ENCODE data around the gene GUCY2C. TPM values are rescaled to one million over a fixed set of nuclear protein-coding genes. Genes with fewer than 3 reads are reported as not detected.
"Not testable (repeated sequence)": the region's sequence is repeated elsewhere in the genome, so short reads cannot be mapped to it uniquely, and the experiment has no call there.

GUCY2C gene
- total and polyA plus RNA-seq, 10 of the 15 experiments (the other 5 are each of a cell fraction or from before 2014, with no cell fraction given): 0.08 to 0.60 (median 0.17) TPM

DNA sequence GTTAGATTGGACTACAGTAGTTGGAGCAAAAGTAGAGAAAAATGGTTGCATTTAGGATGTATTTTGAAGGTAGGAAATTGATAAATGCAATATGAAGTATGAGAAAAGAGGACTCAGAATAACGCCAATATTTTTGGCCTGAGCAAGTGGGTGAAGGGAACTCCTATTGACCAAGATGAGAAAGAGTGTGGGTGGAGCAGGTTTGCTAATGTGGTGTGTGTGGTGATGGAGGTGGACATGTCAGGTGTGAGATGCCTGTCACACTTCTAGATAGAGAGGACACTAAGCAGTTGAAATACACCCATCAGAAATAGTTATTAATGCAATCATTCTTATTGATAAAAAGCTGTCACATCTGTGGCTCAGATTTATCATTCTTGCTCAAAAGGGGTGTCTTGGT is 7.3 kb downstream of the GUCY2C start:
- SMC1A ChIA-PET (ENCODE audit: uncharacterized antibody, unreplicated experiment): interaction anchor here (1.4 kb wide), 1 partner anchor 27 kb away, joined by 3 read pairs; no protein-coding TSS in a partner anchor

DNA sequence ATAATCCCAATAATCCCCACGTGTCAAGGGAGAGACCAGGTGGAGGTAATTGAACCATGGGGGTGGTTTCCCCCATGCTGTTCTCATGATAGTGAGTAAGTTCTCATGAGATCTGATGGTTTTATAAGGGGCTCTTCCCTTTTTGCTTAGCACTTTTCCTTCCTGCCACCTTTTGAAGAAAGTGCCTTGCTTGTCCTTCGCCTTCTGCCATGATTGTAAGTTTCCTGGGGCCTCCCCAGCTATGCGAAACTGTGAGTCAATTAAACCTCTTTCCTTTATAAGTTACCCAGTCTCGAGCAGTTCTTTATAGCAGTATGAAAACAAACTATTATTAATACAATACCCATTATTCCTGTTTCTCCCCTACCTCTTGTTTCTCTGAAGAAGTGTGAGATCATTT is 14.2 kb downstream of the GUCY2C start:
- H2AFZ ChIP-seq (ENCODE audit: control insufficient read depth, low read depth, low read length); H4K20me1 ChIP-seq (ENCODE audit: control insufficient read depth, insufficient read depth); H3K9me3 ChIP-seq (replicated peaks; ENCODE audit: control insufficient read depth, insufficient read depth, low read length); BruUV-seq (replicated peaks); H3K79me2 ChIP-seq (ENCODE audit: control insufficient read depth, insufficient read depth, low read length); DNase-seq (ENCODE audit: low read depth, low spot score); SMC1A ChIA-PET (ENCODE audit: uncharacterized antibody, unreplicated experiment); in situ Hi-C loops (cut with MboI); H3K27ac ChIP-seq (ENCODE audit: control insufficient read depth, insufficient read depth); H3K4me3 ChIP-seq; H3K27me3 ChIP-seq (replicated peaks in 1 of 2; ENCODE audit: control insufficient read depth in 2 of 2, insufficient read depth in 2 of 2, low read length in 1 of 2); FAIRE-seq; H3K4me1 ChIP-seq (ENCODE audit: control insufficient read depth, insufficient read depth, low read length); intact Hi-C loops (cut with micrococcal nuclease; ENCODE audit: unreplicated experiment); H3K4me2 ChIP-seq (ENCODE audit: control insufficient read depth, insufficient read depth); H3K36me3 ChIP-seq (ENCODE audit: control insufficient read depth in 2 of 2, insufficient read depth in 2 of 2, low read length in 1 of 2); CTCF ChIA-PET; ATAC-seq; POLR2A ChIA-PET; H3K9ac ChIP-seq (ENCODE audit: control insufficient read depth, insufficient read depth, low read length): not testable (repeated sequence)
- RAD21 ChIA-PET (ENCODE audit: unreplicated experiment): interaction anchor here (0.6 kb wide), 1 partner anchor 17 kb away, joined by 5 read pairs; no protein-coding TSS in a partner anchor
- WGBS (ENCODE audit: insufficient coverage, insufficient replicate concordance, low lambda C conversion rate, missing lambda C conversion rate): 44% methylated on average over 4 of the region's 4 CpGs

More for the DNA sequence above, 7.3 kb downstream of the GUCY2C start:
- BruUV-seq (replicated peaks): no TSS peak
- 60% methylated on average over 1 of the region's 1 CpG for WGBS (ENCODE audit: insufficient coverage, insufficient replicate concordance, low lambda C conversion rate, missing lambda C conversion rate)
- H3K27ac ChIP-seq (ENCODE audit: control insufficient read depth, insufficient read depth): no peak overlapping the region
- no peaks in the 10 kb centered on the region for H3K79me2 ChIP-seq (ENCODE audit: control insufficient read depth, insufficient read depth, low read length)
- no peak for TF ChIP-seq YBX1 (IDR thresholded peaks at IDR 0.05)
- TF ChIP-seq RUNX3 (IDR thresholded peaks at IDR 0.05; ENCODE audit: low read length): peak; percentile 60; the same call in 1 of the 2 replicates
- TF ChIP-seq EGR1 (IDR thresholded peaks at IDR 0.05; ENCODE audit: borderline replicate concordance in 1 of 2, low read depth in 2 of 2, low read length in 2 of 2): 0 out of 3 replicates have a peak, but pooled peaks of 1 of the 2 experiments have one; percentile 9
- in situ Hi-C loops (cut with MboI): no loop called here
- intact Hi-C loops (cut with micrococcal nuclease; ENCODE audit: unreplicated experiment): no loop called here
- DNase-seq (ENCODE audit: low read depth, low spot score) (no peak), FAIRE-seq (peak; percentile 18), ATAC-seq (no peak; the same call in 2 of the 3 replicates)
- H2AFZ ChIP-seq (ENCODE audit: control insufficient read depth, low read depth, low read length): no peak overlapping the region
- ChIA-PET POLR2A (no interaction called here), CTCF (no interaction called here), RAD21 (ENCODE audit: unreplicated experiment) (no interaction called here)
- H3K4me1 ChIP-seq (ENCODE audit: control insufficient read depth, insufficient read depth, low read length): peaks cover 7% of the 10 kb centered on the region; the same call in 1 of the 2 replicates
- no peak overlapping the region for H3K4me3 ChIP-seq
- no peaks in the 10 kb centered on the region for H3K27me3 ChIP-seq (replicated peaks in 1 of 2; ENCODE audit: control insufficient read depth in 2 of 2, insufficient read depth in 2 of 2, low read length in 1 of 2)
- H3K4me2 ChIP-seq (ENCODE audit: control insufficient read depth, insufficient read depth): no peak overlapping the region; the same call in 1 of the 2 replicates
- H3K9me3 ChIP-seq (replicated peaks; ENCODE audit: control insufficient read depth, insufficient read depth, low read length): no peaks in the 10 kb centered on the region
- no peaks in the 10 kb centered on the region for H3K36me3 ChIP-seq (ENCODE audit: control insufficient read depth in 2 of 2, insufficient read depth in 2 of 2, low read length in 1 of 2)
- no peaks in the 10 kb centered on the region for H4K20me1 ChIP-seq (ENCODE audit: control insufficient read depth, insufficient read depth)
- no peak overlapping the region for H3K9ac ChIP-seq (ENCODE audit: control insufficient read depth, insufficient read depth, low read length)

All from GM12878 (cell line).